ENCODE results near the gene TMC5.

The TMC5 gene

DNA sequence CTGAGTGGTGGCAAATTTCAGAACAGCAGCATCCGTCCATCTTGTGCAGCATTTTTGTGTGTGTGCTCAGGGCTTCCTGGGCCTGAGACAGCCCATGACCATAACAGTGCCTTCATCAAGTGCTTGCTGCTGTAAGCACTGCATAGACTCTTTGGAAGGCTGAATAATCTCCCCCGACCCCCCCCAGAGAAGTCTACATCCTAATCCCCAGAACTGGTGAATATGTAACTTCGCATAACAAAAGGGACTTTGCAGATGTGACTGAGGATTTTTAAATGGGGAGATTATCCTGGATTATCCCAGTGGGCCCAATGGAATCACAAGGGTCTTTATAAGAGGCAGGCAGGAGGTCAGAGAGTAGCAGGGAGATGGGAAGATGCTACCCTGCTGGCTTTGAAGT lies 50.6 kb downstream of the TMC5 start:
- DNase-seq = no peak

DNA sequence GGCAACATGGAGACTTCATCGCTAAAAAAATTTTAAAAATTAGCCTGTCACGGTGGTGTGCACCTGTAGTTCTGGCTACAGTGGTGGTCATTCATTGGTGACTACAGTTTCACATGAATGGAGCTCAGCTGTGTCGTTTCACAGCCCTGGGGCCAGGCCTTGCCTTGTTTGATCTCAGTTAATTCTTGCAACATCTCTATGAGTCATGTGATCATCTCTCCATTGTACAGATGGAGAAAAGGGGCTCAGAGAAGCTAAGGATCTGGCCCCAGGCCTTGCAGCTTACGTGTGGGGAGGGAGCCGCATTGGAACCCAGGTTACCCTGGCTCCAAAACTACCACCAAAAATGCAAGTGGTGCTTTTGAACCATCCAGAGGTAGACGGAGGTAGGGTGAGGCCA lies 54.8 kb downstream of the TMC5 start:
- no peak for DNase-seq

DNA sequence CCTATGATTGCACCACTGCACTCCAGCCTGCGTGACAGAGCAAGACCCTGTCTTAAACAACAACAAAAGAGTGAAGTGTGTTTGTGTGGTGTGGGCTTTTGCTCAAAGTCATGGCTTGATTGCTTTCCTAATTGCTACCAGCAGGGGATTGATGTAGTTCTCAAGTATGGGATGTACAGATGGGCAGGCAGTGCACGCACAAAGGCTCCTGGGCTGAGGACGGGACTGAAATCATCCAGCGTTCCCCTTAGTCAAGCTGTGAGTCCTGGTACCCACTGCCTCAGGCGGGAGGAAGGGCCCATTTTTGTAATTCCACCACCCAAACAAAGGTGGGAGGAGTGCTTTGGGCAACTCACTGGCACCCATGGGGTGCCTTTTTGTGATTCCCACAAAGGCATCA lies 56.9 kb downstream of the TMC5 start:
- DNase-seq = no peak

DNA sequence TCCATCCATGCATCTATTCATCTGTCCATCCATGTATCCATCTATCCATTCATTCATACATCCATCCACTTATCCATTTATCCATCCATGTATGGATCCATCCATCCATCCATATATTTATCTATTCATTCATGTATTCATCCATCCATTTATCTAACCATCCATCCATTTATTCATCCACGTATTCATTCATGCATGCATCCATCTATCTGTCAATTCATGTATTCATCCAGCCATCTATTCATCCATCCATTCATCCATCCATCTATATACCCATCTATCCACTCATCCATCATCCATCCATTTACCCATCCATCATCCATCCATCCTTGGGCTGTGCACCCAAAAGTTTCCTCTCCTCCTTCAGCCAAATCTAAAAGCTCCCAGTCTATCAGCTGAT lies 60.8 kb downstream of the TMC5 start:
- no peak for DNase-seq

DNA sequence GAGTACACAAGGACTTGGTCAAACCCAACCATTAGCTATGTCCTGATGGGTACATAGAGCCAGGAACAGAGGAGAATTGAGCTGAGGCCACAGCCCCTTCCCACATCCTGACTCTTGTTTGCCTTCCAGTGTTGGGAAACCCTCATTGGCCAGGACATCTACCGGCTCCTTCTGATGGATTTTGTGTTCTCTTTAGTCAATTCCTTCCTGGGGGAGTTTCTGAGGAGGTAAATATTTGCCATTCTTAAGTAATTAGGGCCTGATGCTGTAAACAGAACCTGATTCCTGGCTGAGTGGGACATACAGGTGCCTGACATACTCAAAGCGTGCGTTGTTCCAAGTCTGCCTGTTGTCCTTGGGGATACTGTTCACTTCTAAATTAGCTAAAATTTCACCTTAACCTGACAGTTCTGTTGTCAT lies 61.6 kb downstream of the TMC5 start:
- no peak for DNase-seq

DNA sequence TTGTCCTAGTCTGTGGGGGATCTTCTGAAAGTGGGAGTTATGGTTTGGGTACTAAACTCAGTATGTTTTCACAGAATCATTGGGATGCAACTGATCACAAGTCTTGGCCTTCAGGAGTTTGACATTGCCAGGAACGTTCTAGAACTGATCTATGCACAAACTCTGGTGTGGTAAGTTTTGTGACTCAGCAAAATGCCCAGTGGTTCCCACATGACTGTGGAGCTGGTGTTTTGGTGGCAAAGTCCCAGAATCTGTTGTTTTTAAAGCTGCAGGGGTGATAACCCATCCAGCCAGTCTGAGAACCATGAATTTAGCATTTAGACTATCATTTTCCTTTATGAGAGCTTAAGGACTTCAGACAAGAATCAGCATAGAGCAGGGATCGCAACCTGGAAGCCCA lies 63.6 kb downstream of the TMC5 start:
- DNase-seq = no peak

DNA sequence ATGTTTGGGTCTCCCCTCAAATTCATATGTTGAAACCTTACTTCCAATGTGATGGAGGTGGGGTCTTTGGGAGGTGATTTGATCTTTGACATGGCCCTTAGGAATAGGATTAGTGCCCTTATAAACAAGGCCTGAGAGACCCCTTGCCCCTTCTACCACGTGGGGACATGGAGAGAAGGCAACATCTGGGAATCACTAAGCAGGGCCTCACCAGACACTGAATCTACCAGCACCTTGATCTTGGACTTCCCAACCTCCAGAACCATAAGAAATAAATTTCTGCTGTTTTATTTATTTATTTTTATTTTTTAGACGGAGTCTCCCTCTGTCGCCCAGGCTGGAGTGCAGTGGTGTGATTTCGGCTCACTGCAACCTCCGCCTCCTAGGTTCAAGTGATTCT lies 64.1 kb downstream of the TMC5 start:
- no peak for DNase-seq

DNA sequence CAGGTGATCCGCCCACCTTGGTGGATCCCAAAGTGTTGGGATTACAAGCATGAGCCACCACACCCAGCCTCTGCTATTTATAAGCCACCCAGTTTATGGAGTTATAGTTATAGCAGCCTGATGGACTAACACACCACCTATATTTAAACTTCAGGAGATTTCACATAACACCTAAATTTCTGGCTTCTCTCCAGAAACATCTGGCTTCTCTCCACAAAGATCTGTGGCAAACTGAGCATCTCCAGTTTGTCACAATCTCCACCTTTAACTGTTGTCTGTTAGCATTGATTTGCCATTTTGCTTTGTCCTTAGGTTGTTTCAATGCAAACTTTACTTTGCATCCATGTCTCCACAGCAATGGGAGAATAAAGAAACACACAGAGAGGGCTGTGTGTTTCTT lies 64.6 kb downstream of the TMC5 start:
- DNase-seq = no peak

DNA sequence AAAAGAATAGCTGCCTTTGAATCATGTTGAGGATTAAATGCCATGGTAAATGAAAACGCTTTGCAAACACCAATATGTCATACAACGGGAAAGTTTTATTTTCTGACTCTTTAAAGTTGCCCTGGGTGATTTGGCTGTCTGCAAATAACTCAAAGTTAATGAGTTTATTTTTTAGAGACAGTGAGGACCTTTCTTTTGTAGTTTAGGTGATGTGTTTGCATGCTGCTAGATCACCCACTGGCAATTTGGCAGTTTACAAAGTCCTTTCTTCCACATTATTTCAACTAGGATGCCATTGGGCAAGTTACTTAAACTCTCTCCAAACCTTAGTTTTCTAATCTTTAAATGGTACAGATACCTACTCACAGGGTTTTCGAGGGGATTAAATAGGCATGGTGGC lies 66.4 kb downstream of the TMC5 start:
- DNase-seq = no peak

DNA sequence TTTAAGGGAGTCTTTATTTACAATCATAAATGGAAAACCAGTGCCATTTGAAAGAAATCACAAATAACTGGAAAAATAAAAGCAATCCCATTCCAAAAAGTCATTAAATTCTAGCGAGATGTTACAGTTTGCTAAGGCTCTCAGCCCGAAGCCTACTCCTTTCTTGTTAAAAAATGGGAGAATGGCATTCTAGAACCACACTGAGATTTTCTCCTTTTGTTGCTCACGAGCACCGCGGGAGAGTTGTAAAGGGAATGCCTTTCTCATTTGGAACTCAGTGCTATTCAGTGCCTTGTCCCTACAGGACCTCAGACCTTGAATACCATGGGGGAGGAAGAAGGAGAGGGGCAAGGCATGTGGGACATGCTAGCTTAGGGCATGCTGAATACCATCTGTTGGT lies 67.9 kb downstream of the TMC5 start:
- DNase-seq = no peak

DNA sequence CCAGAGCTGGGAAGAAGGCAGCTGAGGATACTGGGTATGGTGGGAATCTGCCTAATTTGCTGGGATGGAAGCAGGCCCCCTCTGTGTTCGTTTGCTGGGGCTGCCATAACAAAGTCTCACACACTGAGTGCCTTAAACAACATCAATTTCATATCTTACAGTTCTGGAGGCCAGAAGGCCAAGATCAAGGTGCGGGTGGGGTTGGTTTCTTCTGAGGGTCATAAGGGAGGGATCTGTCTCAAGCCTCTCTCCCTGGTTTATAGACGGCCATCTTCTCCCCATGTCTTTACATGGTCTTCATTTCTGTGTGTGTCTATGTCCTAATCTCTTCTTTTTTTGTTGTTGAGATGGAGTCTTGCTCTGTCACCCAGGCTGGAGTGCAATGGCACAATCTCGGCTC lies 68.4 kb downstream of the TMC5 start:
- DNase-seq = no peak

DNA sequence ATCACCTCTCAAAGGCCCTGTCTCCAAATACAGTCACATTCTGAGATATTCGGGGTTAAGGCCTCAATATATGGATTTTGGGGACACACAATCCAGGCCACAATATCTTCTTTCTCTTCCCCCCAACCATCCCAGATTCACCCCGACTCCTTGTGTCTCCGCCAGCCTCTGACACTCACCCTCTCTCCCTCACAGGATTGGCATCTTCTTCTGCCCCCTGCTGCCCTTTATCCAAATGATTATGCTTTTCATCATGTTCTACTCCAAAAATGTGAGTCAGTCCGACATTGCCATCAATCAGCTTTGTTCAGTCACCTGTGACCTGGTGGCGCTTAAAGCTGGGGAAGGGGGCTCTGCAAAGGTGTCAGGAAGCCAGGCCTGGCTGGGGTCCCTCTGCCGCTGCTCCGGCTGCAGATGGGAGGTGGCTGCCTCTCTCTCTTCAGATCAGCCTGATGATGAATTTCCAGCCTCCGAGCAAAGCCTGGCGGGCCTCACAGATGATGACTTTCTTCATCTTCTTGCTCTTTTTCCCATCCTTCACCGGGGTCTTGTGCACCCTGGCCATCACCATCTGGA lies 69.2 kb downstream of the TMC5 start:
- DNase-seq = no peak

DNA sequence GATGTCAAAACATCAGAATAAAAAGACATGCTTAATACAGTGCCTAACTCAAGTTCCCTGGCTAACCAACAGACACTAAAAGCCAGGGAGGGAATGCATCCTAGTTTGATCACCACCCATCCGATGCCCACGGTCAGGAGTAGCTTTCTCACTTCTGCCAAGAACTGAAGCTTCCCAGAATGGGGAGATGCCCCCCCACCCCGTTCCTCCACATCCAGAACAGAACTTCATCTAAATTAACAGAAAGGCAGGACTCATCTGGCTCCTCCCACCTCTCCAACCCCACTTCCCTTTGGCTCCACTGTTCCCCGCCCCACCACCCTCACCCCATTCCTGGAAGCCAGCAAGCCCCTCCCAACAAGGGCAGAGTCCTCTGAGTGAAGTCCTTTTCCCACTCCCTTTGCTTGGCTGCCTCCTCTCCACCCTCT lies 70.5 kb downstream of the TMC5 start:
- no peak for DNase-seq

DNA sequence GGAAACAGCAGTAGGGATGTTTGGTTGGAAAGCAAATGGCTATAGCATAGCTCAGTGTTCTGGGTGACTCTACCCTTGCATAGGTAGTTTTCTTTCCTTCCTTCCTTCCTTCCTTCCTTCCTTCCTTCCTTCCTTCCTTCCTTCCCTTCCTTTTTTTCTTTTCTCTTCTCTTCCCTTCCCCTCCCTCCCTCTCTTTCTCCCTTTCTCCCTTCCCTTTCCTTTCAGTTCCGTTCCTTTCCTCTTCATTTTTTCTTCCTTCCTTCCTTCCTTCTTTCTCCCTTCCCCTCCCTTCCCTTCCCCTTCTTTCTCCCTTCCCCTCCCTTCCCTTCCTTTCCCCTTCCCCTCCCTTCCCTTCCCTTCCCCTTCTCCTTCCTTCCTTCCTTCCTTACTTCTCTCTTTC lies 72.9 kb downstream of the TMC5 start:
- DNase-seq = no peak

DNA sequence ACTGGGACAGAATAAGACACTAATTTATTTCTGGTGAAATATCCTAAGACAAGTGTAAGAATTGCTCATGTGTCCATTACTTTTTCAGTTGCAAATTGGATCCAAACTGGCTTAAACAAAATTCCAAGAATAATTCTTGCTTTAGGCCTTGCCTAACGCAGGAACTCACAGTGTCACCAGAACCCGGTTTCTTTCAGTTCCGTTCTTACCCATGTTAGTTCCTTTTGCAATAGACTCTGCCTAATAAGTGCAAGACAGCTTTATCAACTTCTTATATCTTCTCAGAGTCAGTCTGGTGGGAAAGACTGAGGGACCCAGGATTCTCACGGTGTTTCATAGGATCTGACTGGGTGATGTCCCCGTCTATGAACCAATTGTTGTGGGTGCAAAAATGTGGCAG lies 79.5 kb downstream of the TMC5 start:
- no peak for DNase-seq

DNA sequence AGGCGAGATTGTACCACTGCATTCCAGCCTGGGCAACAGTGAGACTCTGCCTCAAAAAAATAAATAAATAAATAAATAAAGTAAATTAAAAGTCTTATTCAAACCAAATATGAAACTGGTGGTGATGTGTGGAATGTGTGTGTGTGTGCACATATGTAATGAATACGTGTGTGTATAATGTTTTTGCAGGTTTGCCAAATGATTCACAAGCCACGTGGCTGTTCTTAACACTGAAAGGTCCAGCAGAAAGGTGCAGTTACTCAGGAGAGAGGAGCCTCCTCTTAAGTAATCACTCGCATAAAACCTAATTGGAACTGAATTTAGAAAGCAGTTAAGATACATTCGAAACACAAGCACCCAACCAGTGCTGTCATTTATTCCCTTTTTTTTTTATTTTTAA lies 81.3 kb downstream of the TMC5 start:
- no peak for DNase-seq

DNA sequence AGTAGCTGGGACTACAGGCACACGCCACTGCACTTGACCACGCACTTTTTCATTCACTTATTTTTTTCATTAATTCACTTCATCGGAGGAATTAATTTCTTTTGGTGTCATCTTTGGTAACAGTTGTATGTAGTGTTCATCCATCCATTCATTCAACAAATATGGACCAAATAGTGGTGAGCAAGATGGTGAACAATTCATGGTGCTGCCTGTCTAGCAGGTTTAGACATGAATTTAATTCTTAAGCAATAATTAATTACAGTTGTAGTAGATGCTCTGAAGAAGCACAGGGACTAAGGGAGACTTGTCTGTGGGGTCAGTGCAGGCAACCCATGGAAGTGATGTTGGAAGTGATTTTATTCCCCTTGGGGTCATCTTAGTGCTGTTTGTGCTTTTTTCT lies 81.8 kb downstream of the TMC5 start:
- DNase-seq = no peak

DNA sequence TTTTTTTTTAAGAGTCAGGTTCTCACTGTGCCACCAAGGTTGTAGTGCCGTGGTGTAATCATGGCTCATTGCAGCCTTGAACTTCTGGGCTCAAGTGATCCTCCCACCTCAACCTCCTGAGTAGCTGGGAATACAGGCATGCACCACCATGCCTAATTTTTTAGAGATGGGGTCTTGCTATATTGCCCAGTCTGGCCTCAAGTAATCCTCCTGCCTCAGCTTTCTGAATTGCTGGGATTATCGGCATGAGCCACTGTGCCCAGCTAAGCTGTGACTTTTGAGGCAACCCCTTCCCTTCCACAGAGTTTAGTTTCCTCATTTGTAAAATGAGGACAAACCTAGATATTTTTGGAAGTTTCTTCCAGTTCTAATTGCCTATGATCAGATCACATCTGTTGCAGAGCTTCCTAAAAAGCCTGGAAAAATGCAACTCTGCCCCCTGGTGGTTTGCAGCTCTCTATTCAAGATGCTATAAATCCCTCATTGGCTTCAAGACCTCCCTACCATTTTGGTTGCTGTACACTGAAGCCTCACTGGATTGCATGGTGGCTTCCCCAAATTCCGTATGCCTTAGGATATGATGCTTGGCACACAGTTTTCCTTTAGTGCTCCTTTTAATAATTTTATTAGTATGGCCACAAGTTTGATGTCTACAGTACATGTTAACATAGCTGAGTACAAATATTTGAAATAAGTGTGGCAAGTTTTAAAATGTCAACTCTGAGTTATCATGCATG lies 84.9 kb downstream of the TMC5 start:
- DNase-seq = peak; percentile 75

DNA sequence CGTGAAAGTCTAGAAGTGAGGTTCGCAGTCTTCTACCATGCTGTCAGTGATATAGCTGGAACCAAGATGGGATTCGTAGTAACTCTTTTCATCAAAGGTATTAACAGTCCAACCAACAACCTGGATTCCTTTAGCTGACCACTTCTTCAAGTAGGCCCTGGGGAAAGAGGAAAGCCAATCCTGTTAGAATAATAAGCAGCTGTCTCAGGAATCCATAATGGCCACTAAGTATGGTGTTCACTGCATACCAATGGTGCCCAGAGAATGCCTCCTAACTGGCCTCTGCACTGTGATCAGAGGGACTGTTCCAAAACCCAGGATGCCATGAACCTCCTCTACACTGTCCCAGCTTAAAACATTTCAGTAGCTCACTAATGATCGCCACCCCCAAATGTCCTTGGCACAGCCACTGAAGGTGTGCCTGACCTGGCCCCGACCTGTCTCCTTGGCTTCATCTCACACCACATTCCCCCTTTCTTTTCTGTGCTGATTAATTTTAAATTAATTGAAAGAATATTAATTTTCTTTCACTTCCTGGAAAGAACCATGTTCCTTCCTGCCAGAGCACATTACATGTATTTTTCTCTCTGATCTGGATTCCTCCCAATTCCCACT lies 85.9 kb downstream of the TMC5 start:
- no peak for DNase-seq

DNA sequence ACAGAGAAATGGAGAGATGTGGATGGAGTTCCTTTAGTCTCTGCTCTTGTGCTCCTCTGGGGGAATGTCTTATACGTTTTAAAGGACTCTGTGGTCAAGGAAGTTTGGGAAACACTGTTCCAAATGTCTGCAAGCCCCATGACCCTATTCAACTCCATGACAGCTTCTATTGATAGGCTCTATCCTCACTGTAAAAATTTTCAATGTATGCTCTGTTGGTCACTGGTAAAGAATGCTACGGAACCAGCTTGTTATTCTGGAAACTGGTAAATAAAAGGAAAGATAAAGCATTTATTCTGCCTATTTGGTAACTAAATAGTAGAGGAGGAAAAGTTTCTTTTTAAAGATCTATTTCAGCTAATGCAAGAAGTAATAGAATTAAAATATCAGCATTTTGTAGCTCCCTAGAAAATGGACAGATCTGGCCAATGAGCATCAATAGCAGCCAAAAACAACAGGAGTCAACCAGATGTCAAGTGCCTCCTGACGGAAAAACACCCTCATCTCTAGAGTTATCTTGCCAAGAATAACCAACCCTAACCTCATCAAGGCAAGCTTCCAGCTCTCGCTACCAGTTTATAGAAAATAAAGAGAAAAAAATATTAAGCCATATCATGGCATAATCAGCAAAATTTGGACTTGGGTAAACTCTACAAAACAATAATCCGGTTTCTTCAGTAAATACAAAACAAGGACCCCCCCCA lies 88.1 kb downstream of the TMC5 start:
- DNase-seq = no peak

DNA sequence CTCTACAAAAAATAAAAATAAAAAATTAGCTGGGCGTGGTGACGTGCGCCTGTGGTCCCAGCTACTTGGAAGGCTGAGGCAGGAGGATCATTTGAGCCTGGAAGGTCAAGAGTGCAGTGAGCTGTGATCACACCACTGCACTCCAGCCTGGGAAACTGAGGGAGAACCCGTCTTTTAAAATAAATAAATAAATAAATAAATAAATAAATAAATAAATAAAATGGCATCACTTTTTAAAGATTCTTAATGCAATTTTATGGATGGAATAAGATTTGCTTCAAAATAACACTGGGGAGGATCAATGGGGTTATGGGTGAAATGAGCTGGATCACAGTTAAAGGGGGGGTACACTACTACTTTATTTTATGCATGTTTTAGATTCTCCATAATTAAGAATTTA lies 89.3 kb downstream of the TMC5 start:
- no peak for DNase-seq

DNA sequence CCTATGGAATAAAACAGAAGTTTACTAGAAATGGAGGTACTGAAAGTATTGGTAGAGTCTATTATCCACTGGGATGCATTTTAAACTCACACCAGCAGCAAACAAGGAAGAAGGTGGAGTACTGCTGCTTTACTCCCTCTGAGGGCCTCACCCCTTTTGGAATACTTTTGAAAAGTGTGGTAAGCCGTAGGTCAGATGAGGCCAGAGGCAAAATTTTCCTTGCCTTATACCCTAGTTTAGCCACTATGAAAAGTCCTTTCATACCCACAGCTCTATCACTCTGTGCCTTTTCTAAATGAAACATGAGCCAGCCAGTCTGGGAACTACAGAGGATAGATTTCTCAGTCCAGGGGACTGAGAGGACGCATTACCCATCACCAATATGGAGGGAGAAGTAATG lies 90.2 kb downstream of the TMC5 start:
- DNase-seq = no peak

DNA sequence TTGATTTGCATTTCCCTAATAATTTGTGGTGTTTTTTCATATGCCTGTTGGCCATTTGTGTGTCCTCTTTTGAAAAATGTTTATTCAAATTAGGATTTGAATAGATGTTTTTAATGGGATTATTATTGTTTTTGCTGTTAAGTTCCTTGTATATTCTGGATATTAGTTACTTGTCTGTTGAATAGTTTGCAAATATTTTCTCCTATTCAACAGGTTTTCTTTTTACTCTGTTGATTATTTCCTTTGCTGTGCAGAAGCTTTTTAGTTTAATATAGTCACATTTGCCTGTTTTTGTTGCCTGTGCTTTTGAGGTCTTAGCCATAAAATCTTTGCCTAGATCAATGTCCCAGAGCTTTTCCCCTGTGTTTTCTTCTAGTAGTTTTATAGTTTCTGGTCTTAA lies 94.6 kb downstream of the TMC5 start:
- no peak for DNase-seq

DNA sequence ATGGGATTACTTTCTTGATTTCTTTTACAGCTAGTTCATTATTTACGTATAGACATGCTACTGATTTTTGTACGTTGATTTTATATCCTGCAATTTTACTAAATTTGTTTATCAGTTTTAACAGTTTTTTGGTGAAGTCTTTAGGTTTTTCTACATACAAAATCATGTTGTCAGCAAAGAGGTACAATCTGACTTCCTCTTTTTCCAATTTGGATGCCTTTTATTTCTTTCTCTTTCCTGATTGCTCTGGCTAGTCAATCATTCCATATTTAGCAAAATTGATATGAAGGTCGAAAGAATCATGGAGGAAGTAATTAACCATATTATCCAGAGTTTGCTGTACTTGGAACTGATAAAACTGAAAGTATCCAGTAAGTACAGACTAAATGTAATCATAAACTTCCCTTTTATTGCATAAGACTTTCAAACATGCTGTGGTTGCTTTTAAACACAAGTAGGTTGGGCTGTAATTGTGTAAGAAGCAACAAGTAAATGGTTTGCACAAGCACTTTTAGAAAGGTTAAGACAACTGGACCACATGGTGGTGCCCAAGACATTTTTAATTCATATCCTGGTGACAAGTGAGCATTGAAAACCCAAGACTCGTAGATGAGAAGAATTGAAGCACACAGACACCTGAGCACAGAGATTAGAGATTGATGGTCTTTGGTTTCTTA lies 95.8 kb downstream of the TMC5 start:
- DNase-seq = no peak

Data from stimulated activated CD4-positive, alpha-beta T cell treated with anti-CD3 and anti-CD28 coated beads, Interleukin-4, amount 100 ng/mL, for 24 hours (primary cell).